Liver (tissue), 9 donors: ENCODE results near the gene MAP2K3. TPM values are rescaled to one million over a fixed set of nuclear protein-coding genes. Genes with fewer than 3 reads are reported as not detected.

Source experiments
- DNase-seq: peaks from one replicate; pipeline ENCODE4 v3.0.0-alpha.2; 2017; ENCODE audit warnings: low spot score
- H3K27ac ChIP-seq, 2 donors: one replicate each; pipeline ENCODE4 v1.7.0; 2013; ENCODE audit warnings: inconsistent platforms in 2 of 2, low read length in 2 of 2, control low read depth in 1 of 2, low read depth in 1 of 2, mild to moderate bottlenecking in 1 of 2
- H3K27me3 ChIP-seq, 4 donors: one replicate each; pipeline versions ENCODE4 v1.6.1 to v1.7.0; 2013; ENCODE audit warnings: low read length in 3 of 4, inconsistent platforms in 1 of 4, mild to moderate bottlenecking in 1 of 4, moderate library complexity in 1 of 4; ENCODE audit not compliant: control insufficient read depth in 4 of 4, insufficient read depth in 4 of 4
- H3K36me3 ChIP-seq, 4 donors: one replicate each; pipeline versions ENCODE4 v1.6.1 to v1.7.0; 2013; ENCODE audit warnings: low read length in 3 of 4, mild to moderate bottlenecking in 3 of 4, low read depth in 1 of 4, moderate library complexity in 1 of 4; ENCODE audit not compliant: control insufficient read depth in 4 of 4, insufficient read depth in 3 of 4
- H3K4me1 ChIP-seq, 4 donors: one replicate each; pipeline versions ENCODE4 v1.6.1 to v1.7.0; 2013; ENCODE audit warnings: low read length in 3 of 4, mild to moderate bottlenecking in 3 of 4, moderate library complexity in 1 of 4; ENCODE audit not compliant: control insufficient read depth in 4 of 4, insufficient read depth in 4 of 4
- H3K4me3 ChIP-seq, 3 donors: one replicate each; pipeline versions ENCODE4 v1.6.1 to v1.7.0; 2013; ENCODE audit warnings: low read length in 3 of 3, control low read depth in 1 of 3, low read depth in 1 of 3, mild to moderate bottlenecking in 1 of 3
- H3K9ac ChIP-seq, 2 donors: one replicate each; pipeline ENCODE4 v1.7.0; 2013; ENCODE audit warnings: low read length in 2 of 2, mild to moderate bottlenecking in 2 of 2, moderate library complexity in 2 of 2, control low read depth in 1 of 2, low read depth in 1 of 2
- H3K9me3 ChIP-seq, 4 donors: one replicate each; pipeline versions ENCODE4 v1.6.1 to v1.7.0; 2013; ENCODE audit warnings: low read length in 3 of 4; ENCODE audit not compliant: control insufficient read depth in 4 of 4
- CTCF ChIP-seq: fragments of 150-350 bp; IDR thresholded peaks from 2 replicates; pipeline ENCODE4 v1.5.1; 2017; ENCODE audit warnings: improper control_type of control experiment, low read depth, low read length; ENCODE audit not compliant: missing input control
- EGR1 ChIP-seq, 2 donors: IDR thresholded peaks; 2 replicates each; pipeline ENCODE4 v1.6.1; 2016 to 2018; ENCODE audit warnings: antibody characterized with exemption in 2 of 2, low read depth in 2 of 2
- FOXA1 ChIP-seq: IDR thresholded peaks from 2 replicates; pipeline ENCODE4 v1.6.1; 2016; ENCODE audit warnings: antibody characterized with exemption
- FOXA2 ChIP-seq: IDR thresholded peaks from 2 replicates; pipeline ENCODE4 v1.6.1; 2016; ENCODE audit warnings: antibody characterized with exemption
- GABPA ChIP-seq, 2 donors: IDR thresholded peaks in 1 of 2; conservative IDR thresholded peaks in 1 of 2; 2 replicates each; pipeline ENCODE4 v1.6.1; 2016; ENCODE audit warnings: antibody characterized with exemption in 2 of 2, mild to moderate bottlenecking in 1 of 2, moderate library complexity in 1 of 2
- HNF4A ChIP-seq, 2 donors: conservative IDR thresholded peaks; 2 replicates each; pipeline ENCODE4 v1.6.1; 2016; ENCODE audit warnings: antibody characterized with exemption in 2 of 2, mild to moderate bottlenecking in 2 of 2
- HNF4G ChIP-seq: IDR thresholded peaks from 2 replicates; pipeline ENCODE4 v1.6.1; 2016; ENCODE audit warnings: antibody characterized with exemption
- JUND ChIP-seq, 2 donors: IDR thresholded peaks; 2 replicates each; pipeline ENCODE4 v1.6.1; 2016; ENCODE audit warnings: antibody characterized with exemption in 2 of 2
- NR2F2 ChIP-seq: IDR thresholded peaks from 2 replicates; pipeline ENCODE4 v1.6.1; 2016; ENCODE audit warnings: antibody characterized with exemption
- RAD21 ChIP-seq, 2 donors: IDR thresholded peaks; 2 replicates each; pipeline ENCODE4 v1.6.1; 2016; ENCODE audit warnings: antibody characterized with exemption in 2 of 2, mild to moderate bottlenecking in 2 of 2
- RXRA ChIP-seq, 2 donors: IDR thresholded peaks; 2 replicates each; pipeline ENCODE4 v1.6.1; 2017 to 2018; ENCODE audit warnings: antibody characterized with exemption in 2 of 2, mild to moderate bottlenecking in 1 of 2
- SP1 ChIP-seq: IDR thresholded peaks from 2 replicates; pipeline ENCODE4 v1.6.1; 2018; ENCODE audit warnings: antibody characterized with exemption, mild to moderate bottlenecking
- TAF1 ChIP-seq: conservative IDR thresholded peaks from 2 replicates; pipeline ENCODE4 v1.6.1; 2016; ENCODE audit warnings: antibody characterized with exemption, mild to moderate bottlenecking
- YY1 ChIP-seq: IDR thresholded peaks from 2 replicates; pipeline ENCODE4 v1.6.1; 2016; ENCODE audit warnings: antibody characterized with exemption, mild to moderate bottlenecking
- ZBTB33 ChIP-seq: IDR thresholded peaks from 2 replicates; pipeline ENCODE4 v1.6.1; 2016; ENCODE audit warnings: antibody characterized with exemption
- WGBS: extraction: QIAGEN DNeasy Blood & Tissue Kit; methylation state at CpG from one replicate; pipeline ENCODE4 v1.1.7; 2013; 5-methylcytosine and 5-hydroxymethylcytosine counted together
- polyA plus RNA-seq, 2 donors: library from polyadenylated mRNA; stranded (reverse) in 1 of 2; unstranded in 1 of 2; fragments of 200-250 nt in 1 of 2; fragments of >200 nt in 1 of 2; fragmentation: Nextera tagmentation in 1 of 2; extraction: Ambion mirVana in 1 of 2; gene quantifications; one replicate each; pipeline versions ENCODE4 v1.2.1 to v1.2.3, GENCODE V29; 2013 to 2015
- total RNA-seq, 2 donors: library from RNA; depleted of rRNA; stranded (reverse); fragments of >200 nt; gene quantifications; one replicate each; pipeline ENCODE4 v1.2.3, GENCODE V29; 2014
- TF ChIP-seq, protein P1 (sequence below): IDR thresholded peaks from 2 replicates; pipeline ENCODE4 v1.6.1; 2016; ENCODE audit warnings: antibody characterized with exemption
- TF ChIP-seq, protein P2 (sequence below): IDR thresholded peaks from 2 replicates; pipeline ENCODE4 v1.6.1; 2016; ENCODE audit warnings: antibody characterized with exemption, mild to moderate bottlenecking
- TF ChIP-seq, protein P3 (sequence below): IDR thresholded peaks from 2 replicates; pipeline ENCODE4 v1.6.1; 2016; ENCODE audit warnings: antibody characterized with exemption
- donor health status: healthy.
- donor health status: healthy.
- donor health status: healthy.
- donor health status: healthy.
- donor health status: healthy.

Gene MAP2K3
- total and polyA plus RNA-seq, 4 donors = 21.6 to 88.4 (median 30.5) TPM

DNA sequence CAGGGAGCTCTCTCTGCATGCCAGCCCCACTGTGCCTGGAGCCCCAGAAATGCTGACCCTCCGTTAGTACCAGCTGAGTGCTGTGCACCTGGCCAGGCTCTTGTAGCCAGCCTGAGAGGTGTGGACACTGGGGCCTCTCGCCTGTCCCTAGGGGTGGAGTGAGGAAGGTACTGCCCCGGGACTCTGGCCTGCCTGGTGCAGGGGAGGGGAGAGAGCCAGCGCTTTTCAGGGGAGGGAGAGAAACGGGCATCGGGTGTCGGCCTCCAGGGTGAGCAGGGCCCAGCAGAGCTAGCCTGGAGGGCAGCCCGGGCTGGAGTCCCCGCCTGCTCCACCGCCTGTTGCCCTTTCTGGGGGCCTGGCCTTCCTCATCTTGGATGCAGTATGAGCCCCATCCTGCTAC, 13.1 kb downstream of the MAP2K3 start:
- no peak for DNase-seq
- 69% methylated on average over 10 of the region's 10 CpGs for WGBS
- TF ChIP-seq, protein P1, sequence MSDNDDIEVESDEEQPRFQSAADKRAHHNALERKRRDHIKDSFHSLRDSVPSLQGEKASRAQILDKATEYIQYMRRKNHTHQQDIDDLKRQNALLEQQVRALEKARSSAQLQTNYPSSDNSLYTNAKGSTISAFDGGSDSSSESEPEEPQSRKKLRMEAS = no peak
- TF ChIP-seq RAD21 (IDR thresholded peaks at IDR 0.05) (no peak), HNF4A (conservative IDR thresholded peaks at IDR 0.05) (no peak), FOXA2 (no peak), GABPA (IDR thresholded peaks at IDR 0.05 in 1 of 2, conservative IDR thresholded peaks at IDR 0.05 in 1 of 2) (no peak), YY1 (no peak), CTCF (no peak), EGR1 (IDR thresholded peaks at IDR 0.05; ENCODE audit: low read depth in 2 of 2) (no peak), NR2F2 (no peak), JUND (IDR thresholded peaks at IDR 0.05) (no peak), FOXA1 (no peak), ZBTB33 (no peak), RXRA (IDR thresholded peaks at IDR 0.05) (no peak), HNF4G (no peak), SP1 (no peak), TAF1 (no peak)
- TF ChIP-seq, protein P2, sequence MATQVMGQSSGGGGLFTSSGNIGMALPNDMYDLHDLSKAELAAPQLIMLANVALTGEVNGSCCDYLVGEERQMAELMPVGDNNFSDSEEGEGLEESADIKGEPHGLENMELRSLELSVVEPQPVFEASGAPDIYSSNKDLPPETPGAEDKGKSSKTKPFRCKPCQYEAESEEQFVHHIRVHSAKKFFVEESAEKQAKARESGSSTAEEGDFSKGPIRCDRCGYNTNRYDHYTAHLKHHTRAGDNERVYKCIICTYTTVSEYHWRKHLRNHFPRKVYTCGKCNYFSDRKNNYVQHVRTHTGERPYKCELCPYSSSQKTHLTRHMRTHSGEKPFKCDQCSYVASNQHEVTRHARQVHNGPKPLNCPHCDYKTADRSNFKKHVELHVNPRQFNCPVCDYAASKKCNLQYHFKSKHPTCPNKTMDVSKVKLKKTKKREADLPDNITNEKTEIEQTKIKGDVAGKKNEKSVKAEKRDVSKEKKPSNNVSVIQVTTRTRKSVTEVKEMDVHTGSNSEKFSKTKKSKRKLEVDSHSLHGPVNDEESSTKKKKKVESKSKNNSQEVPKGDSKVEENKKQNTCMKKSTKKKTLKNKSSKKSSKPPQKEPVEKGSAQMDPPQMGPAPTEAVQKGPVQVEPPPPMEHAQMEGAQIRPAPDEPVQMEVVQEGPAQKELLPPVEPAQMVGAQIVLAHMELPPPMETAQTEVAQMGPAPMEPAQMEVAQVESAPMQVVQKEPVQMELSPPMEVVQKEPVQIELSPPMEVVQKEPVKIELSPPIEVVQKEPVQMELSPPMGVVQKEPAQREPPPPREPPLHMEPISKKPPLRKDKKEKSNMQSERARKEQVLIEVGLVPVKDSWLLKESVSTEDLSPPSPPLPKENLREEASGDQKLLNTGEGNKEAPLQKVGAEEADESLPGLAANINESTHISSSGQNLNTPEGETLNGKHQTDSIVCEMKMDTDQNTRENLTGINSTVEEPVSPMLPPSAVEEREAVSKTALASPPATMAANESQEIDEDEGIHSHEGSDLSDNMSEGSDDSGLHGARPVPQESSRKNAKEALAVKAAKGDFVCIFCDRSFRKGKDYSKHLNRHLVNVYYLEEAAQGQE = no peak
- TF ChIP-seq, protein P3, sequence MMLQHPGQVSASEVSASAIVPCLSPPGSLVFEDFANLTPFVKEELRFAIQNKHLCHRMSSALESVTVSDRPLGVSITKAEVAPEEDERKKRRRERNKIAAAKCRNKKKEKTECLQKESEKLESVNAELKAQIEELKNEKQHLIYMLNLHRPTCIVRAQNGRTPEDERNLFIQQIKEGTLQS = no peak
- Histone ChIP-seq H3K4me1 (peaks cover 0 to 14% (median 0%) of the 10 kb centered on the region in 4 donors), H3K36me3 (peaks cover 3 to 41% (median 26%) of the 10 kb centered on the region in 4 donors), H3K9me3 (no peaks in the 10 kb centered on the region), H3K9ac (no peak overlapping the region), H3K4me3 (no peak overlapping the region), H3K27ac (no peak overlapping the region), H3K27me3 (no peaks in the 10 kb centered on the region)
